NCI-H2029 (cell line): ENCODE results near the gene CTDSP2.
A peak's percentile ranks its signal among the peaks of the same experiment; 100 is the strongest.

ENCODE experiments used
- DNase-seq: peaks from one replicate; lab custom pipeline; 2025; lab: John Stamatoyannopoulos, UW

CTDSP2 gene

DNA sequence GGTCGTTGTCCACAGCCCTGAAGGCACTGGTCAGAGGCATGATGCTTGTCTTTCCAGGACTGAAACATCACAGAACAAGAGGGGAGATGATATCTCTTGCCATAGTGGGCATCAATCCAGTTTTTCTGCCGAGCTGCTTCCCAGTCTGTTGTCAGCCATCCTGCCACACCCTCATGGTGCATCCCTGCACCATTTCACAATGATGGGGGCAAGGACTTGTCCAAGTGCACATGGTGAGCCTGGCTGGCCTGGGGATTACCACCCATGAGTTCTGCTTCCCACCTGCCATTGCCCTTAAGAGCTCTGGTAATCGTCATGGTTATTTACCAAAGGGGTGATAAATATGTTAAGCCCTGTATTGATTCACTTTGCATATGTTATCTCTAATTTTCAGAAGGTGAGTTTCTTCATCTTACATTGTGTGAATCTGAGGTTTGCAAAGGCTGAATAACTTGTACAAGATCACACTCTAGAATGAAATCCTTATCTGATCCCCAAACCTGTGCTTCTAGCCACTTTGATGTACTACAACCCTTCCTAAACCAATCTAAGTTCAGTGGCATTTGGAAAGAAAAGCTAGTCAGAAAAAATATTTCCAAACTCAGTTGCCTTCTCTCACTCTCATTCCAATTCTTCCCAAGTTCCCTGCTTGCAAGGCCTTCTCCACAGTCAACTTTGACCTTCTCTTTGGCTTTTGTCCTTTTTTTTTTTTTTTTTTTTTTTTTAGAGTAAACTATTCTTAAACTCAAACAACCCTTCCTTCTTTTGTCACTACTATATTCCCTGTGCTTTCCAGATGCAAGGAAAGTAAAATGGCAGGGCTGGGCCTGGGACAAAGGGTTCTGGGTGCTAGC lies 30.3 kb downstream of the CTDSP2 start:
- DNase-seq = peak; percentile 64

GRCh38 chr12:57815177-57816000 lies 31.1 kb downstream of the CTDSP2 start:
- DNase-seq = peak; percentile 90

DNA sequence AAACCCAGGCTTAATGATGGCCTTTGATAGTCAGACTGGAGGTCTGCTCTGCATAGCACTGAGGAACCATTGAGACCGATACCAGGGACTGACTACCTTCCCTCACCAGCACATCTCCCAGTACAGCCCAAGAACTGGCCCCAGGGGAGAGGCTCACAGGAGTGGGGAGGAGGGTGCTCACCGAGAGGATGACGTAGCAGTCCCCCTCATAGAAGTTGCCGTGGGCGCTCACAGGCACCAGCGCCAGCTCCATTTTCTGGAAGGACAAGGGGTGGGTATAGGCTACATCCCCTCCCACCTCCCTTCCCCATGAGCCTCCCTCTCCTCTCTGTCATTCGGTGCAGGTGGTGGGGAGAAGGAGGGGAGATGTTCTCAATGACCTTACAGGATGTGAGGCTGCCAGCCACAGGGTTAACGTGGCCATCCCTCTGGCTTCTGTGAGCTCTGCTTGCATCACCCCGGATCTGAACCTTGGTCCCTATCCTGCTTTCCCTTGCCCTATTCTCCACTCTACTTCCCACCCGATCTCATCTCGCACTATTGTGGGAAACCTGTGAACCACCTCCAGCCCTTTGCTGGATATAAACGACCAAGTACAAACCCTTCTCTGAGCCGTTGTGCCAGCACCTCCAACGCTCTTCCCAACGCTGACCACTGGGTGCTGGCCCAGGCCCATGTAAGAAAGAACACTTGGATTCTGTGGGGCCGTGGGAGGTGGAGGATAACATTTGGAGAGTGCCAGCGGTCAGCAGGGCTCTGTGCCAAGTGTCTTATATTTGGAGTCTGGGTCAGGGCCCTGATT lies 32.4 kb downstream of the CTDSP2 start:
- DNase-seq = no peak

- no peak for DNase-seq
Measured at GRCh38 chr12:57813111-57813970, 33.2 kb downstream of the CTDSP2 start.

DNA sequence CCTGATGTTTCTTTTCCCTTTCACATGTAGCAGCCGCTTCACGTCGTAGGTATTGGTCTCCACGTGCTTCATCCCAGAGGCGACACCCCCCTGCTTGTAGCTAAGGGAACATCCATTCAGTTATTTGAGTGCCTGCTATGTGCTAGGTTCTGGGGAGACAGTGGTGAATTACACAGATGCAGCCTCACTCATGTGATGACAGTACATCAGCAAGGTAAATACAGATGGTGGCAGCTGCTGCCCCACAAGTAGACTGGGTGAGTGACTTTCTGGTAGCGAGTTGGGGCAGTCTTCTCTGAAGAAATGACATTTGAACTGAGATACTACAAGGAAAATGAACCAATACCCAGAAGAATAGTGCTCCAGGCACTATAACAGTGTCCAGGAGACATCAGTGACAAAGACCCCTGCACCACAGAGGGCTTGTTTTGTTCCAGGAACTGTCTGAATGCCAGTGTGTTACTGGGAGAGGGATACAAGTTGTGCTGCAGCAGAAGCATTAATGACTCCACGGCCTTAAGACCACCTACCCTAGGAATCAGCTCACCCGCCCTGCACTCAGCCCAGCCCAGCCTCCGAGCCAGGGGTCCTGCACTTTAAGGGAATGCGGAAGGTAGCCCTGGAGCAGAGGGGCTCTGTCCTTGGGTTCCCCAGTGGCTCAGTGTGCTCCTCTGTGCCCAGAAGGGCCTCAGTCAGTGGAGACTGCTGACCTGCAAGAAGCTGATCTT lies 35.3 kb downstream of the CTDSP2 start:
- no peak for DNase-seq

GRCh38 chr12:57810450-57810849 lies 36.1 kb downstream of the CTDSP2 start:
- no peak for DNase-seq

DNA sequence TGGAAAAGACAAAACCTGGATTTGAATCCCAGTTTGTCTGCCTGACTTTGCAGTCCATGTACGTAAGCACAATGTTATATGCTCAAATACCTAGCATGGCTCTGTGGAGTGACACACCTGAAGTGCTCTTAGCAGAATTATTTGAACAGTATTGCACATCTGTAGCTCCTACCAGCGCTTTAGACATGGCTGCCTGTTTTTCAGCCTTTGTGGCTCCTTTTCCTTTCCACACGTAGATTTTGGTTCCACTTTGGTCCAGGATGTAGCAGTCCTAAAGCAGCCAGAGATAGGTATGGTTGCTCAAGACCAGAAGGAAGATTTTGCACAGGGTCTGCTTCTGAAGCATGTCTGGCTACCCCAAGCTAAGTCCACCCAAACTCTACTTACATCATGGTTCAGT lies 37.1 kb downstream of the CTDSP2 start:
- no peak for DNase-seq

GRCh38 chr12:57808351-57808750 lies 38.2 kb downstream of the CTDSP2 start:
- DNase-seq = no peak

GRCh38 chr12:57807285-57807684 lies 39.2 kb downstream of the CTDSP2 start:
- DNase-seq = no peak

GRCh38 chr12:57806677-57807076 lies 39.9 kb downstream of the CTDSP2 start:
- DNase-seq = no peak

- peak; percentile 27 for DNase-seq
Measured at GRCh38 chr12:57803319-57803893, 43.1 kb downstream of the CTDSP2 start.

DNA sequence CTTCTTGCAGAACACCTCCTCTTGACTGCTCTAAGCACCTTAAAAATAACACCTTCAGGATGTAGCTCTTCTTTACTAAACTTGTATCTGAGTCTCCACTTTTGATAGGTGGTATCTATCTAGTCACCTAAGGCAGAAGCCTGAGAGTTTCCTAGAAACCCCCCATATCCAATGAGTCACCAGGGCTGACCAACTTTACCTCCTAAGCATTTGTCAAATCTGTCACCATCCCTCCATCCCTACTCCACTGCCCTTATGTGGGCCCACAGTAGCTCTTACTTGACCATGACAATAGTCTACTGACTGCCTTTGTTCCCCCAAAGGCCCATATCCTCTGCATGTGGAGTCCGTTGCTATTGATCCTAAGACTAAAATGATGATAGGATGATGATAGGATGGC lies 43.9 kb downstream of the CTDSP2 start:
- no peak for DNase-seq

- DNase-seq = no peak
Measured at GRCh38 chr12:57800965-57801364, 45.6 kb downstream of the CTDSP2 start.

GRCh38 chr12:57797933-57798332 lies 48.6 kb downstream of the CTDSP2 start:
- DNase-seq = no peak

DNA sequence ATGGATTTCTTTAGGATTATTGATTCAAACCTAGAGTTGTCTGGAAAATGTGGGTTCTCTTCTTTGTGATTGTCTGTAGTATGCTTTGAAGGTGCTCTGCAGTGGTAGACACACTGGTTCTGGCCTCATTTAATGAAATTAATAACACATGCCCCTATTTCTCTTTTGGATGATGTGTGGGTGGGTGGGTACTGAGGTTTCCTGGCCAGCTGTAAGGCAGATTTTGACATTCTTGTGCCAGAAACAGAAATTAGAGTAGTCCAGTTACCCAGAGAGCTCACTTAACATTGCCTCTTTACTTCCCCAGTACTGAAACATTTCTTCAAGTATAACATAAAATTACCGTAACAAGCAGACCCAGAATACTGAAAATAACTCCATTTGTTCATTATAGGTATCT lies 49.5 kb downstream of the CTDSP2 start:
- DNase-seq = no peak

- no peak for DNase-seq
Measured at GRCh38 chr12:57795354-57795753, 51.2 kb downstream of the CTDSP2 start.

DNA sequence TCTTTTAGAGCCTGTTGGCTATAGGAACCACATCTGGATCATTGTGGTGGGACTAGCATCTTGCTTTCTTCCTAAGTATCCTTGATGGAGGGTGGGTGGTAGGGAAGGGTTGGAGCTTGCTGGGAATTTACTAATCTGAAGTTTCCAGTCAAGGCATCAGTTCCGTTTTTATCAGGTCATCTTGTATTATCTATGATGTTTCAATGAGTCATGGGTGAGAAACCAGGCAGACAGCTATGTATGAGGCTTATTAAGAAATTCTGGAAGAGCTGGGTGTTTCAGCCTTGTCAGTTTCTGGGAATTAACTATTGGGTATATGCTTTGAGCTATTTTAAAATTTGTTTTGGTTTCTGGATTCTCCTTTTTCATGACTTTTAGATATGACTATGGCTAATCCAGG lies 52.6 kb downstream of the CTDSP2 start:
- DNase-seq = no peak

GRCh38 chr12:57783861-57784260 lies 62.7 kb downstream of the CTDSP2 start:
- no peak for DNase-seq

DNA sequence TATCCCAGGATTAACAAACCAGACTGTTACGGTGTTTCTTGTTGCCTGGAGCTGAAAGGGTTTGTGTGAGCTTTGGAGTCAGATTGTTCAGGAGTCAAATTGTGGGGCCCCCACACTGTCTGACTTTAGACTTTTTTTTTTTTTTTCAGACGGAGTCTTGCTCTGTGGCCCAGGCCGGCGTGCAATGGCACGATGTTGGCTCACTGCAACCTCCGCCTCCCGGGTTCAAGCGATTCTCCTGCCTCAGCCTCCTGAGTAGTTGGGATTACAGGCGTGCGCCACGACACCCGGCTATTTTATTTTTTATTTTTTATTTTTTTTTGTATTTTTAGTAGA lies 63.1 kb downstream of the CTDSP2 start:
- DNase-seq = no peak
